HG03575 (cell line): ENCODE data around the gene DENND1B.

Source experiments
- ATAC-seq: cut with Tn5 transposase; IDR thresholded peaks from one replicate; pipeline ENCODE4 v1.9.1; 2021; ENCODE audit not compliant: unreplicated experiment, insufficient number of reproducible peaks, low FRiP score; ENCODE audit errors: extremely low read depth

The DENND1B gene

GRCh38 chr1:197671140-197671539 is 104.1 kb downstream of the DENND1B start:
- no peak for ATAC-seq

- no peak for ATAC-seq
Observed at GRCh38 chr1:197666769-197667285, 108.5 kb downstream of the DENND1B start.

- ATAC-seq: no peak
Observed at GRCh38 chr1:197664391-197664790, 110.9 kb downstream of the DENND1B start.

GRCh38 chr1:197663162-197663953 is 111.9 kb downstream of the DENND1B start:
- ATAC-seq: no peak

GRCh38 chr1:197660389-197660788 is 114.9 kb downstream of the DENND1B start:
- ATAC-seq: no peak

- ATAC-seq: no peak
Observed at GRCh38 chr1:197659171-197659570, 116.1 kb downstream of the DENND1B start.

GRCh38 chr1:197649188-197649587 is 126.1 kb downstream of the DENND1B start:
- ATAC-seq: no peak

GRCh38 chr1:197638316-197638715 is 137.0 kb downstream of the DENND1B start:
- no peak for ATAC-seq

GRCh38 chr1:197637406-197637805 is 137.9 kb downstream of the DENND1B start:
- ATAC-seq: no peak

- no peak for ATAC-seq
Observed at GRCh38 chr1:197633447-197634078, 141.7 kb downstream of the DENND1B start.

- no peak for ATAC-seq
Observed at GRCh38 chr1:197632651-197633050, 142.6 kb downstream of the DENND1B start.

- no peak for ATAC-seq
Observed at GRCh38 chr1:197632005-197632404, 143.3 kb downstream of the DENND1B start.

GRCh38 chr1:197622371-197622770 is 152.9 kb downstream of the DENND1B start:
- no peak for ATAC-seq

- no peak for ATAC-seq
Observed at GRCh38 chr1:197621761-197622160, 153.5 kb downstream of the DENND1B start.

GRCh38 chr1:197620714-197621163 is 154.5 kb downstream of the DENND1B start:
- no peak for ATAC-seq

GRCh38 chr1:197619008-197619640 is 156.2 kb downstream of the DENND1B start:
- ATAC-seq: no peak

- no peak for ATAC-seq
Observed at GRCh38 chr1:197618061-197618460, 157.2 kb downstream of the DENND1B start.

- ATAC-seq: no peak
Observed at GRCh38 chr1:197615693-197616011, 159.6 kb downstream of the DENND1B start.

- no peak for ATAC-seq
Observed at GRCh38 chr1:197614916-197615692, 160.2 kb downstream of the DENND1B start.
